Neural cell (in vitro differentiated cells): Measurements from ENCODE around the gene CRADD.

Experiments used
- EP300 ChIP-seq: fragments of 450-650 bp; conservative IDR thresholded peaks from 2 replicates; pipeline ENCODE4 v1.6.1; 2014; ENCODE audit warnings: antibody characterized with exemption, mild to moderate bottlenecking, moderate library complexity; ENCODE audit not compliant: poor library complexity, severe bottlenecking
- EZH2 ChIP-seq: fragments of 200-600, 300-800 bp; shearing (Covaris generic), sonication (generic); IDR thresholded peaks from 2 replicates; pipeline ENCODE4 v1.6.1; 2014; ENCODE audit warnings: antibody characterized with exemption, low read length, borderline replicate concordance, mild to moderate bottlenecking; ENCODE audit not compliant: insufficient read depth, poor library complexity, severe bottlenecking
- POLR2AphosphoS5 ChIP-seq: IDR thresholded peaks from 2 replicates; pipeline ENCODE4 v1.6.1; 2012
- TF ChIP-seq, protein P1 (sequence below): fragments of 450-650 bp; IDR thresholded peaks from 2 replicates; pipeline ENCODE4 v1.5.1; 2014; ENCODE audit warnings: antibody characterized with exemption, mild to moderate bottlenecking, moderate library complexity; ENCODE audit not compliant: poor library complexity, severe bottlenecking

DNA sequence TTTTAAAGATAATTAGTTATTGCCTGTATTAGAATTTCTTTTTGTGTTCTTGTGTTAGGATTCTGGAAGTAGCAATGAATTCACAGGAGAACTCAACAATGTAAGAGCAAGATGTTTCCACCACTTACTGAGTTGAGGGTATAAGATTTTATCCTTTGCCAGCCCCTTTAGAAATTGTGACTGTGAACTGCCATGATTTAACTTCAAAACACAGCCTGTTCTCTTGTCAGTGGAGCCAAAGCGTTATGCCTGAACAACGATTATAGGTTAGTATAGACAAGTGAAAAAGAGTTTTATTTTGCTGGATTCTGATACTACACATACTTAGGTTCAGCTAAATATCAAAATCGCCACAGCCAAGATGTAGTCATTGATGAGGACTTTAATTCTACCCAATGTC lies 101.6 kb downstream of the CRADD start:
- TF ChIP-seq EP300 (no peak), POLR2AphosphoS5 (no peak), EZH2 (no peak)
- TF ChIP-seq, protein P1, sequence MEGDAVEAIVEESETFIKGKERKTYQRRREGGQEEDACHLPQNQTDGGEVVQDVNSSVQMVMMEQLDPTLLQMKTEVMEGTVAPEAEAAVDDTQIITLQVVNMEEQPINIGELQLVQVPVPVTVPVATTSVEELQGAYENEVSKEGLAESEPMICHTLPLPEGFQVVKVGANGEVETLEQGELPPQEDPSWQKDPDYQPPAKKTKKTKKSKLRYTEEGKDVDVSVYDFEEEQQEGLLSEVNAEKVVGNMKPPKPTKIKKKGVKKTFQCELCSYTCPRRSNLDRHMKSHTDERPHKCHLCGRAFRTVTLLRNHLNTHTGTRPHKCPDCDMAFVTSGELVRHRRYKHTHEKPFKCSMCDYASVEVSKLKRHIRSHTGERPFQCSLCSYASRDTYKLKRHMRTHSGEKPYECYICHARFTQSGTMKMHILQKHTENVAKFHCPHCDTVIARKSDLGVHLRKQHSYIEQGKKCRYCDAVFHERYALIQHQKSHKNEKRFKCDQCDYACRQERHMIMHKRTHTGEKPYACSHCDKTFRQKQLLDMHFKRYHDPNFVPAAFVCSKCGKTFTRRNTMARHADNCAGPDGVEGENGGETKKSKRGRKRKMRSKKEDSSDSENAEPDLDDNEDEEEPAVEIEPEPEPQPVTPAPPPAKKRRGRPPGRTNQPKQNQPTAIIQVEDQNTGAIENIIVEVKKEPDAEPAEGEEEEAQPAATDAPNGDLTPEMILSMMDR = no peak
